WTC11 (cell line): Measurements from ENCODE around the gene PROSER2. TPM values are rescaled to one million over a fixed set of nuclear protein-coding genes. Genes with fewer than 3 reads are reported as not detected.

ENCODE experiments used
- ATAC-seq: fragments of 200-7000 bp; cut with Tn5 transposase; 2 replicates; pipeline ENCODE4 v1.10.0; 2021; ENCODE audit warnings: mild to moderate bottlenecking, moderate library complexity
- CTCF ChIA-PET: fragments of 300-600 bp; sonication (Branson Sonifier 250); formaldehyde crosslinking; loops from one replicate; lab custom pipeline; 2021; ENCODE audit warnings: antibody characterized with exemption; lab: Charles Lee
- POLR2A ChIA-PET: fragments of 350-600 bp; sonication (Branson Sonifier 250); formaldehyde crosslinking; loops from one replicate; lab custom pipeline; 2021; ENCODE audit warnings: antibody characterized with exemption; lab: Charles Lee
- DNase-seq: peaks from one replicate; pipeline ENCODE4 v3.0.0; 2021; ENCODE audit warnings: low spot score
- H3K27ac Mint-ChIP-seq: 2 replicates; pipeline ENCODE4 v1.8.0; 2021; ENCODE audit warnings: mixed read lengths
- H3K27me3 Mint-ChIP-seq: 2 replicates; pipeline ENCODE4 v1.8.0; 2021; ENCODE audit warnings: low read depth, mild to moderate bottlenecking, moderate library complexity, mixed read lengths
- H3K36me3 Mint-ChIP-seq: 2 replicates; pipeline ENCODE4 v1.8.0; 2021; ENCODE audit warnings: mixed read lengths
- H3K4me1 Mint-ChIP-seq: 2 replicates; pipeline ENCODE4 v1.8.0; 2022; ENCODE audit warnings: mixed read lengths
- H3K4me3 Mint-ChIP-seq: 2 replicates; pipeline ENCODE4 v1.8.0; 2021; ENCODE audit warnings: mild to moderate bottlenecking, moderate library complexity, mixed read lengths
- H3K9me3 Mint-ChIP-seq: 2 replicates; pipeline ENCODE4 v1.8.0; 2021; ENCODE audit warnings: mixed read lengths
- ATF1 ChIP-seq: sonication (generic); formaldehyde crosslinking; IDR thresholded peaks from 2 replicates; pipeline ENCODE4 v1.8.1; 2023; ENCODE audit warnings: mild to moderate bottlenecking, moderate library complexity, missing genetic modification reagents
- CBFB ChIP-seq: sonication (generic); formaldehyde crosslinking; IDR thresholded peaks from 2 replicates; pipeline ENCODE4 v1.8.1; 2022; ENCODE audit warnings: mild to moderate bottlenecking, low read depth, missing genetic modification reagents
- CREB1 ChIP-seq: sonication (generic); formaldehyde crosslinking; IDR thresholded peaks from 2 replicates; pipeline ENCODE4 v1.8.0; 2023; ENCODE audit warnings: mild to moderate bottlenecking, missing genetic modification reagents
- E2F4 ChIP-seq: sonication (generic); formaldehyde crosslinking; IDR thresholded peaks from 2 replicates; pipeline ENCODE4 v1.8.1; 2022; ENCODE audit warnings: low read depth, mild to moderate bottlenecking, moderate library complexity, missing genetic modification reagents, borderline replicate concordance
- E2F5 ChIP-seq: sonication (generic); formaldehyde crosslinking; IDR thresholded peaks from 2 replicates; pipeline ENCODE4 v1.8.1; 2022; ENCODE audit warnings: mild to moderate bottlenecking, moderate library complexity, missing genetic modification reagents
- EMX1 ChIP-seq: fragments of 250-450 bp; sonication (Bioruptor Pico); IDR thresholded peaks from 2 replicates; pipeline ENCODE4 v1.8.0; 2021; ENCODE audit warnings: mild to moderate bottlenecking
- ERG ChIP-seq: fragments of 250-450 bp; sonication (Bioruptor Pico); IDR thresholded peaks from 2 replicates; pipeline ENCODE4 v1.8.0; 2021; ENCODE audit warnings: mild to moderate bottlenecking
- ETV6 ChIP-seq: sonication (generic); formaldehyde crosslinking; IDR thresholded peaks from 2 replicates; pipeline ENCODE4 v1.8.1; 2022; ENCODE audit warnings: mild to moderate bottlenecking, missing genetic modification reagents
- FOXK1 ChIP-seq: sonication (generic); formaldehyde crosslinking; IDR thresholded peaks from 2 replicates; pipeline ENCODE4 v1.8.0; 2022; ENCODE audit warnings: mild to moderate bottlenecking, moderate library complexity, missing genetic modification reagents
- GRHL2 ChIP-seq: fragments of 250-450 bp; sonication (Bioruptor Pico); IDR thresholded peaks from 2 replicates; pipeline ENCODE4 v1.8.0; 2022; ENCODE audit warnings: mild to moderate bottlenecking, moderate library complexity; ENCODE audit not compliant: insufficient replicate concordance, severe bottlenecking
- IRF2 ChIP-seq: sonication (generic); formaldehyde crosslinking; IDR thresholded peaks from 2 replicates; pipeline ENCODE4 v1.8.0; 2022; ENCODE audit warnings: low read depth, missing genetic modification reagents, borderline replicate concordance
- JUN ChIP-seq: sonication (generic); formaldehyde crosslinking; IDR thresholded peaks from 2 replicates; pipeline ENCODE4 v1.8.0; 2023; ENCODE audit warnings: mild to moderate bottlenecking, missing genetic modification reagents
- MXD4 ChIP-seq: fragments of 250-450 bp; sonication (Bioruptor Pico); IDR thresholded peaks from 2 replicates; pipeline ENCODE4 v1.8.0; 2021; ENCODE audit warnings: mild to moderate bottlenecking, moderate library complexity, borderline replicate concordance
- NFE2L1 ChIP-seq: sonication (generic); formaldehyde crosslinking; IDR thresholded peaks from 2 replicates; pipeline ENCODE4 v1.8.1; 2023; ENCODE audit warnings: missing genetic modification reagents
- NR2C2 ChIP-seq: sonication (generic); formaldehyde crosslinking; IDR thresholded peaks from 2 replicates; pipeline ENCODE4 v1.8.0; 2022; ENCODE audit warnings: mild to moderate bottlenecking, missing genetic modification reagents
- SP1 ChIP-seq: sonication (generic); formaldehyde crosslinking; conservative IDR thresholded peaks from 2 replicates; pipeline ENCODE4 v1.8.1; 2022; ENCODE audit warnings: missing genetic modification reagents
- TP53 ChIP-seq: sonication (generic); formaldehyde crosslinking; IDR thresholded peaks from 2 replicates; pipeline ENCODE4 v1.8.1; 2023; ENCODE audit warnings: mild to moderate bottlenecking, missing genetic modification reagents
- USF2 ChIP-seq: sonication (generic); formaldehyde crosslinking; IDR thresholded peaks from 2 replicates; pipeline ENCODE4 v1.8.1; 2023; ENCODE audit warnings: mild to moderate bottlenecking, missing genetic modification reagents, moderate library complexity
- ZMAT4 ChIP-seq: fragments of 250-450 bp; sonication (Bioruptor Pico); IDR thresholded peaks from 2 replicates; pipeline ENCODE4 v1.9.0; 2021; ENCODE audit warnings: mild to moderate bottlenecking
- ZNF219 ChIP-seq: sonication (generic); formaldehyde crosslinking; IDR thresholded peaks from 2 replicates; pipeline ENCODE4 v1.8.0; 2023; ENCODE audit warnings: missing genetic modification reagents, mild to moderate bottlenecking, borderline replicate concordance
- ZNF232 ChIP-seq: sonication (generic); formaldehyde crosslinking; IDR thresholded peaks from 2 replicates; pipeline ENCODE4 v1.8.0; 2022; ENCODE audit warnings: mild to moderate bottlenecking, missing genetic modification reagents
- ZNF263 ChIP-seq: sonication (generic); formaldehyde crosslinking; IDR thresholded peaks from 2 replicates; pipeline ENCODE4 v1.8.1; 2022; ENCODE audit warnings: low read depth, mild to moderate bottlenecking, moderate library complexity, missing genetic modification reagents
- ZNF317 ChIP-seq: sonication (generic); formaldehyde crosslinking; IDR thresholded peaks from 2 replicates; pipeline ENCODE4 v1.8.1; 2023; ENCODE audit warnings: low read depth, mild to moderate bottlenecking, moderate library complexity, missing genetic modification reagents, borderline replicate concordance
- ZNF396 ChIP-seq: fragments of 250-450 bp; sonication (Bioruptor Pico); IDR thresholded peaks from 2 replicates; pipeline ENCODE4 v1.8.0; 2021; ENCODE audit warnings: mild to moderate bottlenecking, moderate library complexity, borderline replicate concordance
- ZNF416 ChIP-seq: fragments of 250-450 bp; sonication (Bioruptor Pico); IDR thresholded peaks from 2 replicates; pipeline ENCODE4 v1.9.0; 2021; ENCODE audit warnings: mild to moderate bottlenecking, inconsistent platforms
- ZNF512 ChIP-seq: sonication (generic); formaldehyde crosslinking; IDR thresholded peaks from 2 replicates; pipeline ENCODE4 v1.8.1; 2022; ENCODE audit warnings: missing genetic modification reagents, borderline replicate concordance
- ZNF671 ChIP-seq: fragments of 250-450 bp; sonication (Bioruptor Pico); IDR thresholded peaks from 2 replicates; pipeline ENCODE4 v1.8.0; 2021; ENCODE audit warnings: mild to moderate bottlenecking
- total RNA-seq: library from RNA; stranded (reverse); gene quantifications from 3 replicates; pipeline ENCODE4 v1.2.3, GENCODE V29; 2021

PROSER2 gene
- total RNA-seq, 1 experiment from 2014 or later = 8.5 TPM

- TF ChIP-seq CREB1 (CRISPR knock-in tag) = no peak
- TF ChIP-seq ZNF396 (CRISPR knock-in tag) = no peak
- TF ChIP-seq ZMAT4 (CRISPR knock-in tag) = no peak
Measured at GRCh38 chr10:11870461-11870780, 47.3 kb downstream of the PROSER2 start (continued).

- Mint-ChIP-seq H3K36me3 (no peaks in the 10 kb centered on the region), H3K4me3 (no peak overlapping the region), H3K27ac (no peak overlapping the region), H3K9me3 (no peaks in the 10 kb centered on the region), H3K4me1 (peaks cover 45% of the 10 kb centered on the region), H3K27me3 (peaks cover 3% of the 10 kb centered on the region; the same call in 1 of the 2 replicates)
- POLR2A ChIA-PET = no interaction called here
- no peak for ATAC-seq
- DNase-seq = no peak
- TF ChIP-seq JUN (CRISPR knock-in tag) = no peak
- TF ChIP-seq ATF1 (CRISPR knock-in tag) = no peak
- TF ChIP-seq FOXK1 (CRISPR knock-in tag) = no peak
- no peak for TF ChIP-seq TP53 (CRISPR knock-in tag)
- no peak for TF ChIP-seq GRHL2 (CRISPR knock-in tag)
- TF ChIP-seq ZNF317 (CRISPR knock-in tag) = no peak
- TF ChIP-seq IRF2 (CRISPR knock-in tag) = no peak
- no peak for TF ChIP-seq EMX1 (CRISPR knock-in tag)
- CTCF ChIA-PET = interaction anchor here (1.4 kb wide), 1 partner anchor 11 kb away, joined by 7 read pairs; no protein-coding TSS in a partner anchor
Measured at GRCh38 chr10:11870900-11871400, 47.8 kb downstream of the PROSER2 start.

- no peaks in the 10 kb centered on the region for H3K36me3 Mint-ChIP-seq
- peaks cover 3% of the 10 kb centered on the region; the same call in 1 of the 2 replicates for H3K27me3 Mint-ChIP-seq
- POLR2A ChIA-PET = no interaction called here
- H3K4me3 Mint-ChIP-seq = no peak overlapping the region
- H3K27ac Mint-ChIP-seq = no peak overlapping the region
- peaks cover 50% of the 10 kb centered on the region for H3K4me1 Mint-ChIP-seq
- ATAC-seq (no peak), DNase-seq (no peak)
- TF ChIP-seq ZNF232 = no peak
- TF ChIP-seq MXD4 (CRISPR knock-in tag) = no peak
- no peak for TF ChIP-seq E2F4 (CRISPR knock-in tag)
- no peak for TF ChIP-seq CREB1 (CRISPR knock-in tag)
- no peak for TF ChIP-seq NR2C2 (CRISPR knock-in tag)
- TF ChIP-seq CBFB (CRISPR knock-in tag) = no peak
- TF ChIP-seq E2F5 (CRISPR knock-in tag) = no peak
- TF ChIP-seq ZNF671 (CRISPR knock-in tag) = no peak
- no peak for TF ChIP-seq ETV6
- no peak for TF ChIP-seq NFE2L1 (CRISPR knock-in tag)
- no peak for TF ChIP-seq USF2 (CRISPR knock-in tag)
- TF ChIP-seq ZNF219 (CRISPR knock-in tag) = no peak
- no peak for TF ChIP-seq ZNF512
- no peak for TF ChIP-seq SP1 (CRISPR knock-in tag)
- TF ChIP-seq ZNF416 (CRISPR knock-in tag) = no peak
- no peak for TF ChIP-seq ERG (CRISPR knock-in tag)
- TF ChIP-seq ZNF263 (CRISPR knock-in tag) = no peak
- no peaks in the 10 kb centered on the region for H3K9me3 Mint-ChIP-seq
- CTCF ChIA-PET = no interaction called here
Measured at GRCh38 chr10:11871466-11871865, 48.3 kb downstream of the PROSER2 start.
